GM12878 (cell line): ENCODE data around the gene ANAPC15. TPM values are rescaled to one million over a fixed set of nuclear protein-coding genes. Genes with fewer than 3 reads are reported as not detected.

Experiments
- ATAC-seq: fragments of 200-7000 bp; cut with Tn5 transposase; 3 replicates; pipeline ENCODE4 v1.9.1; 2020; ENCODE audit warnings: mild to moderate bottlenecking, moderate library complexity
- BruUV-seq: library from RNA; stranded (reverse); fragments of 400-500 nt; replicated peaks from 2 replicates; lab custom pipeline; 2021; lab: Mats Ljungman, UMichigan
- CTCF ChIA-PET: fragments of 300-600 bp; sonication (Branson Sonifier 250); formaldehyde crosslinking; extraction: SDS; loops from one replicate; lab custom pipeline; 2021; ENCODE audit warnings: inconsistent platforms; lab: Yijun Ruan, JAX
- POLR2A ChIA-PET: fragments of 350-600 bp; formaldehyde crosslinking; extraction: SDS; loops from one replicate; lab custom pipeline; 2021; ENCODE audit warnings: inconsistent platforms; lab: Charles Lee
- RAD21 ChIA-PET: fragments of 300-600 bp; sonication (Branson Sonifier 250); formaldehyde crosslinking; loops from one replicate; lab custom pipeline; 2023; ENCODE audit warnings: antibody characterized with exemption; ENCODE audit not compliant: unreplicated experiment; lab: Charles Lee
- SMC1A ChIA-PET: fragments of 300-600 bp; sonication (Branson Sonifier 250); formaldehyde crosslinking; loops from one replicate; lab custom pipeline; 2023; ENCODE audit not compliant: unreplicated experiment, uncharacterized antibody; lab: Charles Lee
- DNase-seq: peaks from one replicate; pipeline ENCODE4 v3.0.0-alpha.2; 2011; ENCODE audit warnings: low read depth, low spot score
- FAIRE-seq: peaks from 3 replicates; lab custom pipeline; 2011; peaks lifted over from hg19 to GRCh38; lab: Jason Lieb, UNC
- H2AFZ ChIP-seq: 2 replicates; pipeline ENCODE4 v1.6.0; 2011; ENCODE audit warnings: low read depth, low read length, control low read depth; ENCODE audit not compliant: control insufficient read depth
- H3K27ac ChIP-seq: 2 replicates; pipeline ENCODE4 v1.5.1; 2011; ENCODE audit warnings: control low read depth; ENCODE audit not compliant: control insufficient read depth, insufficient read depth
- H3K27me3 ChIP-seq, 2 experiments: replicated peaks in 1 of 2; 2 replicates each; pipeline versions ENCODE4 v1.6.0 to v1.6.1; 2011; ENCODE audit warnings: low read length in 1 of 2; ENCODE audit not compliant: control insufficient read depth in 2 of 2, insufficient read depth in 2 of 2
- H3K36me3 ChIP-seq, 2 experiments: 2 replicates each; pipeline ENCODE4 v1.5.1; 2011; ENCODE audit warnings: low read length in 1 of 2; ENCODE audit not compliant: control insufficient read depth in 2 of 2, insufficient read depth in 2 of 2
- H3K4me1 ChIP-seq: 2 replicates; pipeline ENCODE4 v1.6.1; 2011; ENCODE audit warnings: mild to moderate bottlenecking, low read length, moderate library complexity, mixed read lengths; ENCODE audit not compliant: control insufficient read depth, insufficient read depth
- H3K4me2 ChIP-seq: 2 replicates; pipeline ENCODE4 v1.6.0; 2011; ENCODE audit warnings: control low read depth; ENCODE audit not compliant: control insufficient read depth, insufficient read depth
- H3K4me3 ChIP-seq: fragments of 200-600 bp; sonication (generic); 2 replicates; pipeline ENCODE4 v1.5.1; 2016
- H3K79me2 ChIP-seq: 2 replicates; pipeline ENCODE4 v1.6.0; 2011; ENCODE audit warnings: low read length; ENCODE audit not compliant: control insufficient read depth, insufficient read depth
- H3K9ac ChIP-seq: 2 replicates; pipeline ENCODE4 v1.8.0; 2011; ENCODE audit warnings: low read length, control low read depth, mixed read lengths; ENCODE audit not compliant: control insufficient read depth, insufficient read depth
- H3K9me3 ChIP-seq: replicated peaks from 3 replicates; pipeline ENCODE4 v1.5.1; 2011; ENCODE audit warnings: mild to moderate bottlenecking, low read length; ENCODE audit not compliant: control insufficient read depth, insufficient read depth
- H4K20me1 ChIP-seq: 2 replicates; pipeline ENCODE4 v1.6.0; 2011; ENCODE audit not compliant: control insufficient read depth, insufficient read depth
- ATF7 ChIP-seq: fragments of 450-650 bp; IDR thresholded peaks from 2 replicates; pipeline ENCODE4 v1.6.1; 2016; ENCODE audit warnings: low read depth, mild to moderate bottlenecking
- E2F8 ChIP-seq: fragments of 450-650 bp; IDR thresholded peaks from 2 replicates; pipeline ENCODE4 v1.6.1; 2018; ENCODE audit warnings: mild to moderate bottlenecking, low read depth, moderate library complexity; ENCODE audit not compliant: partially characterized antibody
- JUND ChIP-seq: IDR thresholded peaks from 2 replicates; pipeline ENCODE4 v1.6.1; 2012; ENCODE audit warnings: low read depth, mild to moderate bottlenecking, low read length, improper control_type of control experiment, moderate library complexity
- MYB ChIP-seq: fragments of 150-350 bp; IDR thresholded peaks from 2 replicates; pipeline ENCODE4 v1.6.1; 2014; ENCODE audit warnings: mild to moderate bottlenecking, low read depth, low read length, borderline replicate concordance
- MYC ChIP-seq: IDR thresholded peaks from 2 replicates; pipeline ENCODE4 v1.6.1; 2011; ENCODE audit warnings: mild to moderate bottlenecking, low read length, moderate library complexity, inconsistent platforms; ENCODE audit not compliant: insufficient read depth, insufficient replicate concordance, insufficient read length, severe bottlenecking
- SMARCA5 ChIP-seq: fragments of 450-650 bp; IDR thresholded peaks from 2 replicates; pipeline ENCODE4 v1.6.1; 2017; ENCODE audit warnings: mild to moderate bottlenecking
- SMC3 ChIP-seq: IDR thresholded peaks from 2 replicates; pipeline ENCODE4 v1.6.1; 2011; ENCODE audit warnings: low read length, improper control_type of control experiment, borderline replicate concordance
- YY1 ChIP-seq: IDR thresholded peaks from 2 replicates; pipeline ENCODE4 v1.6.1; 2011; ENCODE audit warnings: low read depth, mild to moderate bottlenecking, low read length
- WGBS: methylation state at CpG from one replicate; pipeline ENCODE4 v1.1.6; 2016; ENCODE audit warnings: low lambda C conversion rate; ENCODE audit not compliant: insufficient replicate concordance, insufficient coverage; ENCODE audit errors: missing lambda C conversion rate; 5-methylcytosine and 5-hydroxymethylcytosine counted together
- in situ Hi-C: fragments of 300-500 bp; cut with MboI; formaldehyde crosslinking; loops from 9 replicates; pipeline ENCODE4 v1.14.3; 2018; ENCODE audit warnings: mixed read lengths
- intact Hi-C: fragments of 100-400 bp; cut with micrococcal nuclease; formaldehyde crosslinking; loops from one replicate; pipeline ENCODE4 v1.14.2; 2022; ENCODE audit not compliant: unreplicated experiment
- polyA plus RNA-seq, 11 experiments: library from polyadenylated mRNA; depleted of rRNA in 4 of 11; unstranded in 6 of 11; stranded (reverse) in 5 of 11; fragments of >200 nt; fragmentation: Nextera tagmentation in 4 of 11; fragmentation: Illumina TruSeq in 1 of 11; extraction: Ambion mirVana in 4 of 11; extraction: Trizol in 1 of 11; gene quantifications; 1 replicate in 1 of 11; 2 replicates in 10 of 11; pipeline versions ENCODE4 v1.2.1 to v1.2.3, GENCODE V29; 2011 to 2016; ENCODE audit warnings: inconsistent platforms in 2 of 11, missing spikeins in 2 of 11, low read depth in 1 of 11
- total RNA-seq, 4 experiments: library from RNA; depleted of rRNA in 3 of 4; stranded (reverse); fragments of >200 nt in 3 of 4; fragmentation: Illumina TruSeq in 1 of 4; extraction: Trizol in 1 of 4; gene quantifications; 2 replicates each; pipeline versions ENCODE4 v1.2.1 to v1.2.3, GENCODE V29; 2013 to 2021
- TF ChIP-seq, protein P1 (sequence below): fragments of 450-650 bp; IDR thresholded peaks from 2 replicates; pipeline ENCODE4 v1.6.1; 2014; ENCODE audit warnings: mild to moderate bottlenecking

Gene ANAPC15
- total and polyA plus RNA-seq, 10 of the 15 experiments (the other 5 are each of a cell fraction or from before 2014, with no cell fraction given), result 83.4 to 372 (median 103) TPM

DNA sequence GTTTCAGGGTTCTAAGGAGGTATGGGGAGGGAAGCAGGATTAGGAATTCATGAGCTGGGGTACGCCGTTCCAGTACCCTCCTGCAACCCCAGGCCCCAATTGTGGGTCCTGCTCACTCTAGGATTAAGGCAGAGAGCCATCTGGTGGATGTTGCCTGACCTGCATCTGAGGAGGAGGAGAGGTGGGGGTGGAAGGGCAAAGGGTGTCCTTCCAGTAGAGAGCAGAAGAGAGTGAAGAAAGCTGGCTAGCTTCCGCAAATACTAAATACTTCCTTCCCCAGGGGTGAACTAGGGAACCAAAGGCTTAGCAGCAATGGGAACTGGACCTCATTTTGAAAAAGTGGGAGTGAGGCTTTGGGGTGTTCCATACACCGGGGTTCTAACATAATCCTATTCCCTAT lies 21.2 kb downstream of the ANAPC15 start (continued):
- peak; percentile 96 for TF ChIP-seq SMC3
- TF ChIP-seq JUND, result no peak
- no peak for TF ChIP-seq ATF7
- TF ChIP-seq, all 136 proteins: peak for 17

DNA sequence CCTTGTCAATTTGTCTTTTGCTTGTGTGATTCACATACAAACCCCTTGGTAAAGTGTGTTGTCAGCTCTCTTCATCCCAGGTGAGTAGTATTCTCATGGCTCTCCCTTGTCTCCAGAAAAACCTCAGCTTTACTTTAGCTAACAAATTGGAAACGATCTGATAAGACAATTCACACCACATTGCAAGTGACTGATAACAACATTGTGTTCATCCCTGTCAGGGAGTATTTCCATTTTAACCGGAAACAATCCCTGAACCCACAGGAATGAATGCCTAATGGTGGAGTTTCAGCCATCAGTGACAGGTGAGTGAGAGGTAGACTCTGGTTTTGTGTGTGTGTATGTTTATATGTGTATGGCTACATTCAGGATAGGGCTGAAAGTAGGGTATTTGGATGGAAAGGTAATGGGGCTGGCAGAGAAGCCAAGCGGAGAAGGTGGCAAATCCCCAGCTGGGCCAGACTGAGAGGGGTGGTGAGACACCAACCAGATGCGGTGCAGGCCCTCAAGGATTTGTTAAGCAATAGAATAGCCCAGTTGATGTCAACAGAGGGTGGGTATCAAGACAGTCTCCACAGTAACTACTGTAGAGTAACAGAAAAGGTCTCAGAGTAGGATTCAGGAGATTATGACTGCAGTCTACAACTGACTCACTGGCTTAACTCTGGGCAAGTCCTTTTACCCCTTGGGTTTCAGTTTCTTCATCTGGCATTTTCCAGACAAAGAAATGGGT lies 24.3 kb downstream of the ANAPC15 start:
- no peak for TF ChIP-seq SMARCA5
- TF ChIP-seq, protein P1, sequence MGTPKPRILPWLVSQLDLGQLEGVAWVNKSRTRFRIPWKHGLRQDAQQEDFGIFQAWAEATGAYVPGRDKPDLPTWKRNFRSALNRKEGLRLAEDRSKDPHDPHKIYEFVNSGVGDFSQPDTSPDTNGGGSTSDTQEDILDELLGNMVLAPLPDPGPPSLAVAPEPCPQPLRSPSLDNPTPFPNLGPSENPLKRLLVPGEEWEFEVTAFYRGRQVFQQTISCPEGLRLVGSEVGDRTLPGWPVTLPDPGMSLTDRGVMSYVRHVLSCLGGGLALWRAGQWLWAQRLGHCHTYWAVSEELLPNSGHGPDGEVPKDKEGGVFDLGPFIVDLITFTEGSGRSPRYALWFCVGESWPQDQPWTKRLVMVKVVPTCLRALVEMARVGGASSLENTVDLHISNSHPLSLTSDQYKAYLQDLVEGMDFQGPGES, result no peak
- TF ChIP-seq E2F8, result no peak
- TF ChIP-seq MYC, result no peak
- TF ChIP-seq MYB, result no peak
- no peak for TF ChIP-seq YY1
- POLR2A ChIA-PET, result no interaction called here
- SMC1A ChIA-PET, result interaction anchor here (4.6 kb wide), 1 partner anchor 63 kb away, joined by 62 read pairs; no protein-coding TSS in a partner anchor

More for the DNA sequence above, 24.3 kb downstream of the ANAPC15 start:
- Histone ChIP-seq H3K27ac (no peak overlapping the region), H3K27me3 (no peaks in the 10 kb centered on the region), H3K9me3 (no peaks in the 10 kb centered on the region), H3K79me2 (no peaks in the 10 kb centered on the region), H3K4me3 (no peak overlapping the region), H3K36me3 (no peaks in the 10 kb centered on the region), H3K4me1 (no peaks in the 10 kb centered on the region), H3K4me2 (no peak overlapping the region), H3K9ac (no peak overlapping the region), H4K20me1 (no peaks in the 10 kb centered on the region), H2AFZ (no peak overlapping the region)
- 100% methylated on average over 4 of the region's 4 CpGs for WGBS
- RAD21 ChIA-PET, result interaction anchor here (4.9 kb wide), 1 partner anchor 63 kb away, joined by 30 read pairs; no protein-coding TSS in a partner anchor
- CTCF ChIA-PET, result interaction anchor here (1.3 to 2.2 kb wide), 4 partner anchors 13 to 110 kb away, joined by 4 to 10 read pairs (median 6); no protein-coding TSS in a partner anchor
- FAIRE-seq (no peak), ATAC-seq (no peak), DNase-seq (no peak)
- BruUV-seq, result no TSS peak
- in situ Hi-C loops, result no loop called here
- intact Hi-C loops, result no loop called here
